Osteoblast (primary cell): ENCODE data around the gene ARL6IP1. TPM values are rescaled to one million over a fixed set of nuclear protein-coding genes. Genes with fewer than 3 reads are reported as not detected.

Experiments
- DNase-seq: peaks from one replicate; pipeline ENCODE4 v3.0.0; 2011; ENCODE audit warnings: low spot score, mixed read lengths; ENCODE audit not compliant: insufficient read length; ENCODE audit errors: missing footprints
- H2AFZ ChIP-seq: 2 replicates; pipeline ENCODE4 v1.6.0; 2011; ENCODE audit warnings: mild to moderate bottlenecking, low read length
- H3K27ac ChIP-seq: 2 replicates; pipeline ENCODE4 v1.5.1; 2011; ENCODE audit warnings: mild to moderate bottlenecking, low read depth, low read length, moderate library complexity
- H3K27me3 ChIP-seq: 2 replicates; pipeline ENCODE4 v1.6.0; 2012; ENCODE audit warnings: mild to moderate bottlenecking, control low read depth, inconsistent platforms, low read length, moderate library complexity; ENCODE audit not compliant: insufficient read depth
- H3K36me3 ChIP-seq: 2 replicates; pipeline ENCODE4 v1.5.1; 2011; ENCODE audit warnings: mild to moderate bottlenecking, low read length, control low read depth, moderate library complexity; ENCODE audit not compliant: insufficient read depth
- H3K4me1 ChIP-seq: 2 replicates; pipeline ENCODE4 v1.5.1; 2011; ENCODE audit warnings: mild to moderate bottlenecking, low read length, control low read depth, moderate library complexity; ENCODE audit not compliant: insufficient read depth
- H3K4me2 ChIP-seq: 2 replicates; pipeline ENCODE4 v1.6.0; 2011; ENCODE audit warnings: mild to moderate bottlenecking, low read length; ENCODE audit not compliant: insufficient read depth
- H3K4me3 ChIP-seq: fragments of 200-600 bp; sonication (generic); 3 replicates; pipeline ENCODE4 v1.5.1; 2012; ENCODE audit warnings: mild to moderate bottlenecking, low read length, inconsistent platforms; ENCODE audit not compliant: insufficient read depth
- H3K79me2 ChIP-seq: 2 replicates; pipeline ENCODE4 v1.6.0; 2012; ENCODE audit warnings: mild to moderate bottlenecking, low read length, control low read depth, inconsistent platforms; ENCODE audit not compliant: insufficient read depth
- H3K9me3 ChIP-seq: 2 replicates; pipeline ENCODE4 v1.5.1; 2011; ENCODE audit warnings: low read depth, low read length, control low read depth
- H4K20me1 ChIP-seq: 2 replicates; pipeline ENCODE4 v1.6.0; 2012; ENCODE audit warnings: mild to moderate bottlenecking, low read length, control low read depth; ENCODE audit not compliant: insufficient read depth
- total RNA-seq: library from RNA; depleted of rRNA; stranded (reverse); fragments of >200 nt; gene quantifications from 2 replicates; pipeline ENCODE4 v1.2.3, GENCODE V29; 2012
- TF ChIP-seq, protein P1 (sequence below): IDR thresholded peaks from 2 replicates; pipeline ENCODE4 v1.5.1; 2011; ENCODE audit warnings: mild to moderate bottlenecking, low read depth, low read length, moderate library complexity; ENCODE audit errors: extremely low read depth

The ARL6IP1 gene
- 113 and 121 TPM in 2 replicates for total RNA-seq

DNA sequence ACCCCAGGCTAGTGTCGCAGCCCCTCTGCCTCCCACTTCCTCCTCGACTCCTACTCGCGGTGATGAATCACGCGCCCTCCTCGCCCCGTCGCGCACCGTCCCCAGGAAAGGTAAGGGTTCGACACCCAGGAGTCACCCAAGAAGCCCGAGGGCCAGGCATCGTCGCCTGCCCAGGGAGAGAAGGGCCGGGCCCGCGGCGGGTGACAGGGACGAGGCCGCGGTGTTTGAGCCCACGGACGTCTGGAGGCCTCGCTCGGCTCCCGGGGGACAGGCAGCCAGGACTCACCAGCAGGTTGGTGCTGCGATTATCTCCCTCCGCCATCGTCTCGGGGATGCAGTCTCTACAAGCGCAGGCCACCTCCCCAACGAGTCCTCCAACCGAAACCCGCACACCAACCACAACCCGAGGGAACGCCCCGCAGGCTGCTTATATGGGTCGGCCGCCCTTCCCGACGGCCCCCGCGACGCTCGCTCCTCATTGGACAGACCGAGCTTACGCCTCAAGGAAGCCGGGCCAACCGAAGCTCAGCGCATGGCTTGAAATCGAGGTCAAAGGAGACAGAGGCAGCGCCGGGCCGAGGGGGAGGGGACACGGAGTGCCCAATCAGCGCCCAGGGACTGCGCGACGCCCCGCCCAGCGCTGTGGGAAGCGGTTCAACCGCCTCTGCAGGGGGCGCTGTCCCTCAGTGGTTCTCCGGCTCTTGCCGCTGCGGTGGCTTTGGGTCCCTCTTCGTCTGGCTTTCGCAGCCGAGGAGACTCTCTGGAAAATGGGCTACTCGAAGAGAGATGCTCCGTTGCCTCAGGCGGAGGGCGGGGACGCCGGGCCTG lies at the start of gene ARL6IP1:
Gene ARL6IP1, minus strand, starts transcription at position 405 of the 828 bp plus-strand sequence. Its CDS starts 83 bp downstream, at position 322.
- peaks cover 22% of the 10 kb centered on the region for H3K36me3 ChIP-seq
- peak within 1 kb of the TSS; percentile 99 for H3K4me3 ChIP-seq
- no peaks in the 10 kb centered on the region for H3K9me3 ChIP-seq
- H3K27ac ChIP-seq, result peak within 1 kb of the TSS; percentile 91
- peak; percentile 95 for DNase-seq
- TF ChIP-seq, protein P1, sequence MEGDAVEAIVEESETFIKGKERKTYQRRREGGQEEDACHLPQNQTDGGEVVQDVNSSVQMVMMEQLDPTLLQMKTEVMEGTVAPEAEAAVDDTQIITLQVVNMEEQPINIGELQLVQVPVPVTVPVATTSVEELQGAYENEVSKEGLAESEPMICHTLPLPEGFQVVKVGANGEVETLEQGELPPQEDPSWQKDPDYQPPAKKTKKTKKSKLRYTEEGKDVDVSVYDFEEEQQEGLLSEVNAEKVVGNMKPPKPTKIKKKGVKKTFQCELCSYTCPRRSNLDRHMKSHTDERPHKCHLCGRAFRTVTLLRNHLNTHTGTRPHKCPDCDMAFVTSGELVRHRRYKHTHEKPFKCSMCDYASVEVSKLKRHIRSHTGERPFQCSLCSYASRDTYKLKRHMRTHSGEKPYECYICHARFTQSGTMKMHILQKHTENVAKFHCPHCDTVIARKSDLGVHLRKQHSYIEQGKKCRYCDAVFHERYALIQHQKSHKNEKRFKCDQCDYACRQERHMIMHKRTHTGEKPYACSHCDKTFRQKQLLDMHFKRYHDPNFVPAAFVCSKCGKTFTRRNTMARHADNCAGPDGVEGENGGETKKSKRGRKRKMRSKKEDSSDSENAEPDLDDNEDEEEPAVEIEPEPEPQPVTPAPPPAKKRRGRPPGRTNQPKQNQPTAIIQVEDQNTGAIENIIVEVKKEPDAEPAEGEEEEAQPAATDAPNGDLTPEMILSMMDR, result peak; percentile 85
- peak within 1 kb of the TSS; percentile 78 for H2AFZ ChIP-seq
- peaks cover 21% of the 10 kb centered on the region for H4K20me1 ChIP-seq
- peak within 1 kb of the TSS; percentile 92 for H3K4me2 ChIP-seq
- H3K27me3 ChIP-seq, result no peaks in the 10 kb centered on the region
- peaks cover 38% of the 10 kb centered on the region for H3K4me1 ChIP-seq
- peaks cover 55% of the 10 kb centered on the region for H3K79me2 ChIP-seq

DNA sequence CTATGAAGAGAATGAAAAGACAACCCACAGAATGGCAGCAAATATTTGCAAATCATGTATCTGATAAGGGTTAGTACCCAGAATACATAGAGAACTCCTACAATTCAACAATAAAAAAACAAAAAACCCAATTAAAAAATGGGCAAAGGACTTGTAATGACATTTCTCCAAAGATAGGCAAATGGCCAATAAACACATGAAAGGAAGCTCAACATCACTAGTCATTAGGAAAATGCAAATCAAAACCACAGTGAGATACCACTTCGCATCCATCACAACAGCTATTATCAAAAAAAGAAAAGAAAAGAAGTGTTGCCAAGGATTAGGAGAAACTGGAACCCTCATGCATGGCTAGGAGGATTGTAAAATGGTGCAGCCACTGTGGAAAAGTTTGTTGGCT lies 45.1 kb upstream of the ARL6IP1 start:
- TF ChIP-seq, protein P1, result no peak
- H3K9me3 ChIP-seq, result no peaks in the 10 kb centered on the region
- peaks cover 11% of the 10 kb centered on the region for H3K79me2 ChIP-seq
- no peaks in the 10 kb centered on the region for H4K20me1 ChIP-seq
- no peak overlapping the region for H2AFZ ChIP-seq
- no peaks in the 10 kb centered on the region for H3K4me1 ChIP-seq
- no peak overlapping the region for H3K4me2 ChIP-seq
- no peak overlapping the region for H3K27ac ChIP-seq
- DNase-seq, result no peak
- H3K4me3 ChIP-seq, result no peak overlapping the region
- peaks cover 80% of the 10 kb centered on the region for H3K36me3 ChIP-seq
- H3K27me3 ChIP-seq, result no peaks in the 10 kb centered on the region

GRCh38 chr16:18842565-18842964 lies 41.2 kb upstream of the ARL6IP1 start:
- no peaks in the 10 kb centered on the region for H3K9me3 ChIP-seq
- no peaks in the 10 kb centered on the region for H4K20me1 ChIP-seq
- H3K4me3 ChIP-seq, result no peak overlapping the region
- no peaks in the 10 kb centered on the region for H3K27me3 ChIP-seq
- no peak overlapping the region for H3K4me2 ChIP-seq
- DNase-seq, result no peak
- H3K36me3 ChIP-seq, result peaks cover 69% of the 10 kb centered on the region
- TF ChIP-seq, protein P1, result no peak
- H3K27ac ChIP-seq, result no peak overlapping the region
- H3K79me2 ChIP-seq, result peaks cover 11% of the 10 kb centered on the region
- H3K4me1 ChIP-seq, result no peaks in the 10 kb centered on the region
- H2AFZ ChIP-seq, result no peak overlapping the region

- peaks cover 11% of the 10 kb centered on the region for H3K79me2 ChIP-seq
- H2AFZ ChIP-seq, result no peak overlapping the region
- no peaks in the 10 kb centered on the region for H4K20me1 ChIP-seq
- TF ChIP-seq, protein P1, result no peak
- no peak for DNase-seq
- H3K27me3 ChIP-seq, result no peaks in the 10 kb centered on the region
- H3K9me3 ChIP-seq, result no peaks in the 10 kb centered on the region
- H3K4me3 ChIP-seq, result no peak overlapping the region
- H3K4me1 ChIP-seq, result no peaks in the 10 kb centered on the region
- peaks cover 69% of the 10 kb centered on the region for H3K36me3 ChIP-seq
- H3K4me2 ChIP-seq, result no peak overlapping the region
- H3K27ac ChIP-seq, result no peak overlapping the region
Measured at GRCh38 chr16:18841833-18842525, 40.6 kb upstream of the ARL6IP1 start.
